ENCODE results near the gene MCTP1. TPM values are rescaled to one million over a fixed set of nuclear protein-coding genes. Genes with fewer than 3 reads are reported as not detected.
A peak's percentile ranks its signal among the peaks of the same experiment; 100 is the strongest.

Gene MCTP1
- total and polyA plus RNA-seq, 10 of the 15 experiments (the other 5 are each of a cell fraction or from before 2014, with no cell fraction given), result 12.6 to 45.9 (median 18.8) TPM

DNA sequence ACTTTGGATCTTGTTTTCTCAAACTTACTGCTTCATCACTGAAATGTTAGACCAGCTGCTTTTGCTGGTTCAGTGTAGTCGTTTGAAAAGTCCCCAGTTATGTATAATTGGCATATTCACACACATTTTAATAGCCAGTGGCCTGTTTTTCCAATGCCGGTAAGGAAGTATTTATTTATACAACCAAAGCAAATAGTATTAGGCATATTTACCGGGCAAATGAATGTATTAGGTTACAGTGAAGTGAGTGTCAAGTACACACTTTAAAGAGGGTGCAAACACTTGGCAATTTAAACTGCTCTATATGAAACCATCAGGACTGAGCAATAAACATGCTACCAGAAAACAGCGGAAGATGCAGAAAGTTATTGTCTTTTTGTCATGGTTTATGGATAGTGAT, 242.9 kb downstream of the MCTP1 start (continued):
- TF ChIP-seq, protein P1, sequence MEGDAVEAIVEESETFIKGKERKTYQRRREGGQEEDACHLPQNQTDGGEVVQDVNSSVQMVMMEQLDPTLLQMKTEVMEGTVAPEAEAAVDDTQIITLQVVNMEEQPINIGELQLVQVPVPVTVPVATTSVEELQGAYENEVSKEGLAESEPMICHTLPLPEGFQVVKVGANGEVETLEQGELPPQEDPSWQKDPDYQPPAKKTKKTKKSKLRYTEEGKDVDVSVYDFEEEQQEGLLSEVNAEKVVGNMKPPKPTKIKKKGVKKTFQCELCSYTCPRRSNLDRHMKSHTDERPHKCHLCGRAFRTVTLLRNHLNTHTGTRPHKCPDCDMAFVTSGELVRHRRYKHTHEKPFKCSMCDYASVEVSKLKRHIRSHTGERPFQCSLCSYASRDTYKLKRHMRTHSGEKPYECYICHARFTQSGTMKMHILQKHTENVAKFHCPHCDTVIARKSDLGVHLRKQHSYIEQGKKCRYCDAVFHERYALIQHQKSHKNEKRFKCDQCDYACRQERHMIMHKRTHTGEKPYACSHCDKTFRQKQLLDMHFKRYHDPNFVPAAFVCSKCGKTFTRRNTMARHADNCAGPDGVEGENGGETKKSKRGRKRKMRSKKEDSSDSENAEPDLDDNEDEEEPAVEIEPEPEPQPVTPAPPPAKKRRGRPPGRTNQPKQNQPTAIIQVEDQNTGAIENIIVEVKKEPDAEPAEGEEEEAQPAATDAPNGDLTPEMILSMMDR (IDR thresholded peaks at IDR 0.05 in 2 of 3, conservative IDR thresholded peaks at IDR 0.05 in 1 of 3; ENCODE audit: control insufficient read depth in 2 of 3, extremely low read depth in 1 of 3, insufficient read depth in 1 of 3, low read depth in 3 of 3, low read length in 3 of 3), result no peak
- TF ChIP-seq ETV6 (conservative IDR thresholded peaks at IDR 0.05 in 1 of 2, IDR thresholded peaks at IDR 0.05 in 1 of 2; ENCODE audit: borderline replicate concordance in 1 of 2, low read depth in 1 of 2) (no peak), BHLHE40 (IDR thresholded peaks at IDR 0.05; ENCODE audit: borderline replicate concordance in 1 of 2, low read depth in 2 of 2, low read length in 1 of 2) (no peak), IKZF1 (conservative IDR thresholded peaks at IDR 0.05) (no peak)

DNA sequence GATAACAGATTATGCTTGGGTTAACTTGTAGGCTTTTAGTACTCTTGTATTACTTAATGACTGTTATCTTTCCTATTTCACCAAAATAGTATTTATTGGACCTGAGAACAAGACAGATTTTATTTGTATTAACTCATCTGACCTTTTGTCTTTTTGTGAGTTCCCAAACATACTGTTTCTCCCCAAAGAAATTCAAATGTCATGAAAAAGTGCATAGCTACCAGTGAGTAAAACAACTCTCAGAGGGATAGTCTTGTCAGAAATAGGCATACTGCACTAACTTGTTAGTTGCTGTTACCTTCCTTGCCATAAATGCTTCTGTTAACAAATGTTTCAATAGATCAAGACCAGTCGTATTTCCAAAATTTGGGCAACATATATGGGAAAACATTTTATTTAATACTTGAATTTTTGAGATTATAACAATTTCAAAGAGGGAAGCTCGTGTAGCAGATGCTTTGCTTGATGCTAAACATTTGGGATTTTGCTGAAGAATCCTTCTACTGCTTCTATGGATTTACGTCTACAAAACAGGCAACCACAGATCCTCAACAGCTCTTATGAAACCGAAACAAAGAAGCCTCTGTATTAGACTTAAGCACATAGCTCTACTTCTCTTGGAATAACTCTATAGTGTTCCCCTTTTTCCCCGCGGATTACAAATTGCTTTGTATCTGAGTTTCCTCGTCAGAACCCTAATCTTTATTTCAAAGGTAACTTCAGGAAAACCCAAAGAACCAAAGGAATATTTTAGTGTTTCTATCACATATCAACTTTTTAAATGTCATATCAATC, 248.8 kb downstream of the MCTP1 start:
- no peaks in the 10 kb centered on the region for H3K27me3 ChIP-seq (replicated peaks in 1 of 2; ENCODE audit: control insufficient read depth in 2 of 2, insufficient read depth in 2 of 2, low read length in 1 of 2)
- intact Hi-C loops (cut with micrococcal nuclease; ENCODE audit: unreplicated experiment), result no loop called here
- DNase-seq (ENCODE audit: low read depth, low spot score) (no peak), ATAC-seq (peak; percentile 74), FAIRE-seq (no peak)
- no peaks in the 10 kb centered on the region for H3K4me1 ChIP-seq (ENCODE audit: control insufficient read depth, insufficient read depth, low read length)
- in situ Hi-C loops (cut with MboI), result no loop called here
- ChIA-PET RAD21 (ENCODE audit: unreplicated experiment) (interaction anchor here (0.6 to 0.9 kb wide), 2 partner anchors 8 to 23 kb away, joined by 3 read pairs; no protein-coding TSS in a partner anchor), POLR2A (interaction anchor here (1.0 kb wide), 1 partner anchor 46 kb away, joined by 3 read pairs; no protein-coding TSS in a partner anchor), SMC1A (ENCODE audit: uncharacterized antibody, unreplicated experiment) (interaction anchor here (0.6 to 2.3 kb wide), 9 partner anchors 9 to 596 kb away, joined by 3 to 9 read pairs (median 4); no protein-coding TSS in a partner anchor), CTCF (interaction anchor here (1.0 to 1.3 kb wide), 4 partner anchors 8 to 43 kb away, joined by 3 to 5 read pairs (median 3); no protein-coding TSS in a partner anchor)
- H3K9me3 ChIP-seq (replicated peaks; ENCODE audit: control insufficient read depth, insufficient read depth, low read length), result peaks cover 15% of the 10 kb centered on the region
- H3K4me3 ChIP-seq, result no peak overlapping the region
- H3K4me2 ChIP-seq (ENCODE audit: control insufficient read depth, insufficient read depth), result no peak overlapping the region
- H3K9ac ChIP-seq (ENCODE audit: control insufficient read depth, insufficient read depth, low read length), result no peak overlapping the region
- WGBS (ENCODE audit: insufficient coverage, insufficient replicate concordance, low lambda C conversion rate, missing lambda C conversion rate), result 27% methylated on average over 7 of the region's 7 CpGs
- no peaks in the 10 kb centered on the region for H4K20me1 ChIP-seq (ENCODE audit: control insufficient read depth, insufficient read depth)
- no peaks in the 10 kb centered on the region for H3K36me3 ChIP-seq (ENCODE audit: control insufficient read depth in 2 of 2, insufficient read depth in 2 of 2, low read length in 1 of 2)
- BruUV-seq (replicated peaks), result no TSS peak
- H2AFZ ChIP-seq (ENCODE audit: control insufficient read depth, low read depth, low read length), result no peak overlapping the region
- peaks cover 12% of the 10 kb centered on the region for H3K79me2 ChIP-seq (ENCODE audit: control insufficient read depth, insufficient read depth, low read length)
- no peak overlapping the region for H3K27ac ChIP-seq (ENCODE audit: control insufficient read depth, insufficient read depth)
- TF ChIP-seq LARP7 (IDR thresholded peaks at IDR 0.05), result no peak
- TF ChIP-seq, protein P2, sequence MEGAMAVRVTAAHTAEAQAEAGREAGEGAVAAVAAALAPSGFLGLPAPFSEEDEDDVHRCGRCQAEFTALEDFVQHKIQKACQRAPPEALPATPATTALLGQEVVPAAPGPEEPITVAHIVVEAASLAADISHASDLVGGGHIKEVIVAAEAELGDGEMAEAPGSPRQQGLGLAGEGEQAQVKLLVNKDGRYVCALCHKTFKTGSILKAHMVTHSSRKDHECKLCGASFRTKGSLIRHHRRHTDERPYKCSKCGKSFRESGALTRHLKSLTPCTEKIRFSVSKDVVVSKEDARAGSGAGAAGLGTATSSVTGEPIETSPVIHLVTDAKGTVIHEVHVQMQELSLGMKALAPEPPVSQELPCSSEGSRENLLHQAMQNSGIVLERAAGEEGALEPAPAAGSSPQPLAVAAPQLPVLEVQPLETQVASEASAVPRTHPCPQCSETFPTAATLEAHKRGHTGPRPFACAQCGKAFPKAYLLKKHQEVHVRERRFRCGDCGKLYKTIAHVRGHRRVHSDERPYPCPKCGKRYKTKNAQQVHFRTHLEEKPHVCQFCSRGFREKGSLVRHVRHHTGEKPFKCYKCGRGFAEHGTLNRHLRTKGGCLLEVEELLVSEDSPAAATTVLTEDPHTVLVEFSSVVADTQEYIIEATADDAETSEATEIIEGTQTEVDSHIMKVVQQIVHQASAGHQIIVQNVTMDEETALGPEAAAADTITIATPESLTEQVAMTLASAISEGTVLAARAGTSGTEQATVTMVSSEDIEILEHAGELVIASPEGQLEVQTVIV (IDR thresholded peaks at IDR 0.05; ENCODE audit: borderline replicate concordance, partially characterized antibody), result no peak
- no peak for TF ChIP-seq HDAC2 (IDR thresholded peaks at IDR 0.05)
- no peak for TF ChIP-seq RUNX3 (IDR thresholded peaks at IDR 0.05; ENCODE audit: low read length)
- TF ChIP-seq SUZ12 (IDR thresholded peaks at IDR 0.05; ENCODE audit: unreplicated experiment), result no peak
- TF ChIP-seq, protein P3, sequence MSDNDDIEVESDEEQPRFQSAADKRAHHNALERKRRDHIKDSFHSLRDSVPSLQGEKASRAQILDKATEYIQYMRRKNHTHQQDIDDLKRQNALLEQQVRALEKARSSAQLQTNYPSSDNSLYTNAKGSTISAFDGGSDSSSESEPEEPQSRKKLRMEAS (IDR thresholded peaks at IDR 0.05; ENCODE audit: low read depth, low read length), result no peak
- TF ChIP-seq, protein P4, sequence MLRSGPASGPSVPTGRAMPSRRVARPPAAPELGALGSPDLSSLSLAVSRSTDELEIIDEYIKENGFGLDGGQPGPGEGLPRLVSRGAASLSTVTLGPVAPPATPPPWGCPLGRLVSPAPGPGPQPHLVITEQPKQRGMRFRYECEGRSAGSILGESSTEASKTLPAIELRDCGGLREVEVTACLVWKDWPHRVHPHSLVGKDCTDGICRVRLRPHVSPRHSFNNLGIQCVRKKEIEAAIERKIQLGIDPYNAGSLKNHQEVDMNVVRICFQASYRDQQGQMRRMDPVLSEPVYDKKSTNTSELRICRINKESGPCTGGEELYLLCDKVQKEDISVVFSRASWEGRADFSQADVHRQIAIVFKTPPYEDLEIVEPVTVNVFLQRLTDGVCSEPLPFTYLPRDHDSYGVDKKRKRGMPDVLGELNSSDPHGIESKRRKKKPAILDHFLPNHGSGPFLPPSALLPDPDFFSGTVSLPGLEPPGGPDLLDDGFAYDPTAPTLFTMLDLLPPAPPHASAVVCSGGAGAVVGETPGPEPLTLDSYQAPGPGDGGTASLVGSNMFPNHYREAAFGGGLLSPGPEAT (IDR thresholded peaks at IDR 0.05; ENCODE audit: low read depth), result no peak
- no peak for TF ChIP-seq RCOR1 (conservative IDR thresholded peaks at IDR 0.05; ENCODE audit: low read depth, low read length)
- TF ChIP-seq KLF5 (IDR thresholded peaks at IDR 0.05; ENCODE audit: partially characterized antibody), result no peak

Data from GM12878 (cell line).